Hematopoietic multipotent progenitor cell treated with erythropoietin and hydrocortisone succinate and interleukin-3 and kit ligand, for 6 days (in vitro differentiated cells): Measurements from ENCODE around the gene POLE.

Experiments
- DNase-seq: peaks from one replicate; pipeline ENCODE4 v3.0.0-alpha.2; 2015

The POLE gene

GRCh38 chr12:132648616-132649225, 38.4 kb downstream of the POLE start:
- no peak for DNase-seq

- DNase-seq, result no peak
Measured at GRCh38 chr12:132647858-132648257, 39.3 kb downstream of the POLE start.

- DNase-seq, result no peak
Measured at GRCh38 chr12:132646850-132647249, 40.3 kb downstream of the POLE start.

GRCh38 chr12:132642846-132643835, 44.0 kb downstream of the POLE start:
- DNase-seq, result no peak

DNA sequence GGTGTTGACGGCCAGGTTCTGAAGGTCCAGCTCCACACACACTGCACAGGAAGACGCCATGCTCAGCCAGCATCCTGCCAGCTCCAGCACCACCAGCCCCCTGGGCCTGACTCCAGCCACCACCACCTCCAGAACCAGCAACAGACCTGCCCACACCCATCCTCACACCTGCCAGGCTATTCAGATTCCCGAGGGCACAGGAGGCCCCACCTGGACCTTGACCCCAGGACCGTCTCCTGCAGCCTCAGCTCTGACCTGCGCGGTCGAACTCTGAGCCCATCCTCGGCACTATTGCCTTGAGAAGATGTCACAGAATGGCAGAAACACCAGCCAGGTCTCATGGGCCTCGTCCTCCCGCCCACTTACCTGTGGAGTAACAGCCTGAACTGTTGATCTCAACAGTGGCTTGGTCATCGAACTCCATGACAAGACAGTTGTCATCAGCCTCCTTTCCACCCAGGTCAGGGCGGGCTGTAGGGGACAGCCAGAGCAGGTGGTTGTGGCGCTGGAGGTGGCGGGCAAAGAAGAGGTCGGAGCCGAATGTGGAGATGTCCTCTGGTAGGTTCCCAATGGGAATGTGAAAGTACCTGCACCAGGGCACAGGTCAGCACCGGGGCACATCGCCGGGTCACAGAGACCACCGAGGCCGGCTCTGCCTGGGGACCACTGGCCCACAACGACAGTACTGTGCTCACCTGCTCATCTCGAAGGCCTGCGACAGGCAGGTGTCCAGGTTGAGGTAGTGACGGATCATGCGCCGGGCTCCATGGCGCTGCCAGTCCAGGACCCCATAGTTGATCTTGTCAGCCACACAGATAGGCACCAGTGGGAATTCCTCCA, 45.1 kb downstream of the POLE start:
- DNase-seq, result no peak

- peak; percentile 87 for DNase-seq
Measured at GRCh38 chr12:132640936-132641335, 46.2 kb downstream of the POLE start.

DNA sequence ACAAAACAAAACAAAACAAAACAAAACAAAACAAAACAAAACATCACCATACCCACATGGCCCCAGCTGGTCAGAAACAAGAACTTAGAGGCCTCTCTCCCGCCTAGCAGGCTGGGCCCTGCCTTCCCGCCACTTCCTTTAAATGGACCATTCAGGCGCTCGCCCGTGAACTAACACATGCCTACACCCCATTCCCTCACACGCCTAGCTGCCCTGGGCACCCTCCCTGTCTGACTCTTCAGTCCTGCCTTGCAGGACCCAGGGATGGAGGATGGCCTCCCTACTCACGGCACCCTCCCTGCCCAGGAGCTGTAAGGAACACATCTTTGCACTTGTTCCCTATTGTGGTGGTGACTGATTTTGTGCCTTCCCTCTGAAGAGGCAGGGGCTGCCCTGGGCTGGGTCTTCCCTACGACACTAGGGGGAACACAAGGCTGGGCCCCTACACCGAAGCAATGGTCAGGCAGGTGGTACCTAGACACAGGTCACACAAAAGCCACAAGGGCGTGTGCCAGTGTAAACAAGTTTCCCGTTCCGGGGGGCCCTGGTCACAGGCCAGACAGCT, 47.1 kb downstream of the POLE start:
- DNase-seq, result peak; percentile 44

DNA sequence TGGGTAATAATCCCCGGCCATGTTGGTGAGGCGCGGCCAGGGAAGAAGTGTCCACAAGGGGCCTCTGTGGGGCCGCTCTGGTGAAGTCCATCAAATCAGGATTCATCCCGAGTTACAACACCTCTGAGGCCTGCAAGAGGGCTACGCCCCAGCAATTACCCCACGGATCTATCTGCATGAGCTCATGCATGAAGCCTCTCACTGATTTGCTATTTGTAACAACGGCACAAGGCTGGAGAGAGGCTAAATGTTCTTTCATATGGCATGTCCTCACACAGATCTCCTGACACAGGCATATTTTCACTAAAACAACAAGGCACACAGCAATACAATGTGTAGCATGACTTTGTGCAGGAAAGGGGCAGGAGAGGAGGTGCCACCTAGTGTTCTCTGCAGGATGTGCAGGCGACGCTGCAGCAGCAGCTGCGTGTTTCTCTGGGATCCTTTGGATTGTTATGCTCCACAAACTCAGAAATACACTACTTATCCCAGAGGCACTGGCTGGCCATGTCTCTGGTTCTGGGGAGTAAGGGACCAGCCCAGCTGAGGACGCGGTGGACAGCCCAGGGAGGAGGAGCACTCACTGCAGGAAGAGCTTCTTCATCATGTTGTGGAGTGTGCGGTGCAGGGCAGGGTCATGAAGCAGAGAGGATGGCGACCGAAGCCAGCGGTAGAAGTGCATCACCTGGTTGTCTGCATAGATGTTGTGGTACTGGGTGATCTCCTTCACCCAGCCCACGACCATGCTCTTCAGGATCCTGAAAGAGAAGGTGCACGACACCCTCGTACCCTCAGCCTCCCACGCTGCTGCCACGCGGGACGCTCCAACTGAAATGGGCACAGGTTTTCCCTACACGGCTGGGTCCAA, 48.4 kb downstream of the POLE start:
- peak; percentile 69 for DNase-seq

- DNase-seq, result no peak
Measured at GRCh38 chr12:132637811-132638210, 49.3 kb downstream of the POLE start.

- no peak for DNase-seq
Measured at GRCh38 chr12:132635076-132635955, 51.8 kb downstream of the POLE start.

DNA sequence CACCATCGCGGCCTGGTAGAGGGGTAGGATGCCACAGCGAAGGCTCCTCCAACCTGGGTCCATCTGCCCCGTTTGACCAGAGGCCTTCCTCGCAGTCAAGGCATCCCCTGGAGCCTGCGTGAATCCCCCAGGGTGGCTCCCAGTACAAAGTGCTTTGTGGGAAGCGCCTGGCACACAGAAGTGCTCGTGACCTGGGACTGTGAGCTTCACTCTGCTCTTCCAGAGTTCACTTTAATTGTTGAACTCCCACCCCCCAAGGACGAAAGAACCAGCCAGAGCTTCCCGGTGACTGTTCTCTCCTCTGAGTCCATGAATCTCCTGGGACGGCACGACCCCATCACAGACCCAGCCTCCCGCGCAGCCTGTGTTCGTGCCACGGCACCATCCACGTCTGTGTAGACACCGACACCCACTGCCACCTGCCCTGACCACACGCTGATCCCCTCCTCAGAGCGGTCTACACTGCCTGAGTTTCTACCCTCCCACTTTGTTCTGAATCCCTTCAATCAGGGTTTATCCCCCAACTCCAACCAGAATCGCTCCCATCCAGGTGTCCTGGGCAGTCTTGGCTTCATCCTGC, 52.6 kb downstream of the POLE start:
- no peak for DNase-seq

- no peak for DNase-seq
Measured at GRCh38 chr12:132633901-132634300, 53.2 kb downstream of the POLE start.

DNA sequence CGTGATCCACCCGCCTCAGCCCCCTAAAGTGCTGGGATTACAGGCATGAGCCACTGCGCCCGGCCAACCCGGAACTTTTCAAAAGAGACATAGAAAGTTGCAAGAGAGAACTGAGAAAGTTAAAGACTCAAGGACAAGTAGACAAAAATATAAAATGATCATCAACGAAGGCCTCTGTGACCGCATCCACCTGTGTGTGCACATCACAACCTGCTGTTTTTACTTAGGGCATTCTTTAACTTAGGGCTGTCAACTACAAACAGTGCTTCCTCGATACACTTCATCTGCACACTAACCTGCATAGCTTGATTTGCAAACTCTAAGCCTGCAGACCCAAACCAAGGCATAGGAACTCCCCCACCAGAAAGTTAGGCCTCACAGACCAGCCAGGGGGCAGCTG, 53.7 kb downstream of the POLE start:
- no peak for DNase-seq

DNA sequence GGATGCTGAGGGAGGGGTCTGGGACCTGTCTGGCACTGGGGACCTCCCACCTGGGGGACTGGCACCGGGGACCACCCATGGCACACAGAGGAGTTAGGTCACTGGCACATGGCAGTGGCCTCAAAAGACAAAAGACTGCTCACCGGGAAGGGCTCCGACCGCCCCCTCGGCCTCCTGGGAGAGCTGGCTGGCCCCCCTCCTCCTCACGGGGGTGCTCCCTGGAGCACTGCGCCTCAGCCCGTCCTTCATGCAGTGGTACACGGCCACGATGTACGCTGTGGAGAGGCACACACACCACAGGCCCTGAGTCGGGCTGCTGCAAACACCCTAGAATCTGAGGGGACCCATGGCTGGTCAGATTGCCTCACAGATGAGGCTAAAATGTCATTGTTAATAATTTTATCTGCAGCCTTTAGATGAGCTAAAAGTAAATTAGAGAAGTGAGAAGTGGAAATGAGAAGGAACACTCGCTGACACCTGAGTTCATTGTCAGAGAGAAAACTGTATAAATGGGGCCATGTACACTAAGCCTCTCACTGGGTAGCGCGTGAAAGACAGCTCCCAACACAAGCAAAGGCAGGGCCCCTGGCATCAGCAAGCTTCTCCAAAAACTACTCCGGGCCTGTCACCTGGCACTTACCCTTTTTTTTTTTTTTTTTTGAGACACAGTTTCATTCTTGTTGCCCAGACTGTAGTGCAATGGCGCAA, 54.5 kb downstream of the POLE start:
- DNase-seq, result no peak

- no peak for DNase-seq
Measured at GRCh38 chr12:132631666-132632065, 55.5 kb downstream of the POLE start.

DNA sequence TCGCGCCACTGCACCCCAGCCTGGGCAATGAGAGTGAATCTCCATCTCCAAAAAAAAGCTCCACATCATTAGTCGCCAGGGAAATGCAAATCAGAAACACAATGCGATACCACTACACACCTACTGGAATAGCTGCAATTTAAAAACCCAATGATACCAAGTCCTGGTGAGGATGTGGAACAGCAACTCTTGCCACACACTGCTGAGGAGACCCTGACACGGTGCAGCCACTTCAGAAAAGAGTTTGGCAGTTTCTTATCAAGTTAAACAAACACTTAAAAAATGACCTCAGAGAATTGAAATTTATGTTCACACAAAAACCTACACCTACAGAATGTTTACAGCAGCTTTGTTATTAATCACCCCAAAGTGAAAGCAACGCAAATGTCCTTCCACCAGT, 56.5 kb downstream of the POLE start:
- no peak for DNase-seq

DNA sequence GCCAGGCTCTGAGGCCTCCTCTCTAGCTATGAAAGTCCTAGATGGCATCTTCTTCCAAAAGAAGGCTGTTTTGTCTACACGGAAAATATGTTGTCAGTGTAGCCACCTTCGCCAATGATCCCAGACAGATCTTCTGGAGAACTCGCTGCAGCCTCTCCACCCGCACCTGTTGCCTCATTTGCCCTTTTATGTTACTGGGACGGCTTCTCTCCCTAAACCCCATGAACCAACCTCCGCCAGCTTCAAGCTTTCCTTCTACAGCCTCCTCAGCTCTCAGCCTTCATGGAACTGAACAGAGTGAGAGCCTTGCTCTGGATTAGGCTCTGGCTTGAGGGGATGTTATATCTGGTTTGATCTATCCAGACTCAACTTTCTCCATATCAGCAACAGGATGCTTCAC, 57.8 kb downstream of the POLE start:
- DNase-seq, result no peak

GRCh38 chr12:132625731-132626430, 61.3 kb downstream of the POLE start:
- no peak for DNase-seq
